ENCODE measurements around the gene RNF224. TPM values are rescaled to one million over a fixed set of nuclear protein-coding genes. Genes with fewer than 3 reads are reported as not detected.
A peak's percentile ranks its signal among the peaks of the same experiment; 100 is the strongest.

RNF224 gene
- polyA plus RNA-seq, 1 donor = 13.1 TPM

GRCh38 chr9:137215196-137215986, 11.9 kb upstream of the RNF224 start:
- no peak for DNase-seq

GRCh38 chr9:137216188-137216965, 10.9 kb upstream of the RNF224 start:
- DNase-seq = no peak

- no peak for DNase-seq
These were observed 9.8 kb upstream of the RNF224 start for GRCh38 chr9:137217276-137218211.

- no peak for DNase-seq
These were observed 9.0 kb upstream of the RNF224 start for GRCh38 chr9:137218212-137218753.

GRCh38 chr9:137218754-137219271, 8.5 kb upstream of the RNF224 start:
- no peak for DNase-seq

- no peak for DNase-seq
These were observed 7.5 kb upstream of the RNF224 start for GRCh38 chr9:137219757-137220316.

GRCh38 chr9:137220317-137221094, 6.8 kb upstream of the RNF224 start:
- no peak for DNase-seq

GRCh38 chr9:137221095-137221505, 6.2 kb upstream of the RNF224 start:
- DNase-seq = no peak

- no peak for DNase-seq
These were observed 5.7 kb upstream of the RNF224 start for GRCh38 chr9:137221506-137222111.

- no peak for DNase-seq
These were observed 4.9 kb upstream of the RNF224 start, which contains the start of gene RNF208 for GRCh38 chr9:137222190-137223077. Gene RNF208 (minus strand): TSS chr9:137222240. CDS start chr9:137221212, 1,028 bp downstream.

GRCh38 chr9:137223078-137223970, 4.0 kb upstream of the RNF224 start:
- peak; percentile 96 for DNase-seq

GRCh38 chr9:137224830-137225694, 2.2 kb upstream of the RNF224 start, which contains the start of gene CYSRT1:
Gene CYSRT1 (plus strand): TSS chr9:137225174. CDS start chr9:137225622, 448 bp downstream.
- DNase-seq = no peak

- no peak for DNase-seq
These were observed 1.5 kb upstream of the RNF224 start for GRCh38 chr9:137225699-137226331.

GRCh38 chr9:137226338-137227053, 806 bp upstream of the RNF224 start:
- no peak for DNase-seq

GRCh38 chr9:137227853-137228505, 677 bp downstream of the RNF224 start:
- no peak for DNase-seq

Data from left kidney (tissue), 2 donors.